SJSA1 (cell line): ENCODE results near the gene TRAPPC2L. TPM values are rescaled to one million over a fixed set of nuclear protein-coding genes. Genes with fewer than 3 reads are reported as not detected.

Source experiments
- DNase-seq, 2 experiments: peaks; one replicate each; pipeline ENCODE4 v3.0.0-alpha.2; 2015 to 2020; ENCODE audit warnings: low spot score in 2 of 2, low read depth in 1 of 2
- H3K27ac ChIP-seq: fragments of 250-450 bp; sonication (Bioruptor Pico); 2 replicates; pipeline ENCODE4 v1.5.1; 2020; ENCODE audit warnings: mild to moderate bottlenecking, moderate library complexity
- H3K27me3 ChIP-seq: fragments of 250-450 bp; sonication (Bioruptor Pico); replicated peaks from 2 replicates; pipeline ENCODE4 v1.5.1; 2020; ENCODE audit warnings: mild to moderate bottlenecking, moderate library complexity
- H3K36me3 ChIP-seq: fragments of 250-450 bp; sonication (Bioruptor Pico); 2 replicates; pipeline ENCODE4 v1.5.1; 2020; ENCODE audit warnings: mild to moderate bottlenecking
- H3K4me1 ChIP-seq: fragments of 250-450 bp; sonication (Bioruptor Pico); replicated peaks from 2 replicates; pipeline ENCODE4 v1.6.1; 2021; ENCODE audit warnings: mild to moderate bottlenecking
- H3K4me3 ChIP-seq: fragments of 250-450 bp; sonication (Bioruptor Pico); 2 replicates; pipeline ENCODE4 v1.5.1; 2020; ENCODE audit warnings: mild to moderate bottlenecking
- H3K9me3 ChIP-seq: fragments of 250-450 bp; sonication (Bioruptor Pico); replicated peaks from 2 replicates; pipeline ENCODE4 v1.5.1; 2020; ENCODE audit warnings: mild to moderate bottlenecking
- total RNA-seq: library from RNA; depleted of rRNA; stranded (reverse); fragments of >200 nt; shearing (Covaris generic); gene quantifications from 2 replicates; pipeline ENCODE4 v1.2.3, GENCODE V29; 2014; rRNA removed

The TRAPPC2L gene
- total RNA-seq, 1 experiment from 2014 or later = 27.5 TPM

DNA sequence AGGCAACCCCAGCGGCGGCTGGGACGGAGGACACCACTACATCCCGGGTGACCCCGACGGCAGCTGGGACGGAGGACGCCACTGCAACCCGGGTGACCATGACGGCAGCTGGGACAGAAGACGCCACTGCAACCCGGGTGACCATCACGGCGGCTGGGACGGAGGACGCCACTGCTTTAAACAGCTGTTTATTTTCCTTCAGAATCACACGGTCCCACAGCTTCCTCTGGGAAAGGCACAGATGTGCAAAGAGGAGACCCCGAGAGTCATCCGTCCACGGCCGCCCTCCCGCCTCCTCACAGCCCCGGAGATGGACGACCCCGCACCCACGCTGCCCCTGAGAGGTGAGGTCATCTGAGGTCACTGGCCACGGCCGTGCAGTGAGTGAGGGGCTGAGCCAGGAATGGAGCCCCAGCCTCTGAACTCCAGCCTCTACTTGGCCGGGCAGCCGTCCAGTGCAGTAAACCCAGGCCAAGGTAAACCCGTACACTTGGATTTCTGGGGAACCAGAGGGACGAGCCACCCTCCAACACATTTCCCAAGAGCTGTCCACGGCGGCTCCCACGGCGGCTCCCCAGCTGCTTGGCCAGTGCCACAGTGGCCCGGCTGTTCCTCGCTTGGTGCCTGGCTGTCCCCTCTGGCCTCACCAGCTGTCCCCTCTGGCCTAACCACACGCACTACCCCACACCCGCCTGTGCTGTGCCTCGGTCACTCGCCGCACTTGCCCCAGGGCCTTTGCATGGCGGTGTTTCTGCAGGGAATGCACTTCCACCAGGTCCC is 52.7 kb downstream of the TRAPPC2L start:
- no peak for DNase-seq
- Histone ChIP-seq H3K27me3 (peaks cover 24% of the 10 kb centered on the region), H3K36me3 (no peaks in the 10 kb centered on the region)

GRCh38 chr16:88910284-88911135 is 53.6 kb downstream of the TRAPPC2L start:
- no peak overlapping the region for H3K4me3 ChIP-seq
- H3K27me3 ChIP-seq = peaks cover 24% of the 10 kb centered on the region
- H3K36me3 ChIP-seq = no peaks in the 10 kb centered on the region
- no peak for DNase-seq
- H3K27ac ChIP-seq = no peak overlapping the region
- no peaks in the 10 kb centered on the region; the same call in 1 of the 2 replicates for H3K9me3 ChIP-seq
- H3K4me1 ChIP-seq = no peaks in the 10 kb centered on the region

More for the DNA sequence above, 52.7 kb downstream of the TRAPPC2L start:
- no peaks in the 10 kb centered on the region; the same call in 1 of the 2 replicates for H3K9me3 ChIP-seq
- no peak overlapping the region for H3K4me3 ChIP-seq
- H3K4me1 ChIP-seq = no peaks in the 10 kb centered on the region
- H3K27ac ChIP-seq = no peak overlapping the region

DNA sequence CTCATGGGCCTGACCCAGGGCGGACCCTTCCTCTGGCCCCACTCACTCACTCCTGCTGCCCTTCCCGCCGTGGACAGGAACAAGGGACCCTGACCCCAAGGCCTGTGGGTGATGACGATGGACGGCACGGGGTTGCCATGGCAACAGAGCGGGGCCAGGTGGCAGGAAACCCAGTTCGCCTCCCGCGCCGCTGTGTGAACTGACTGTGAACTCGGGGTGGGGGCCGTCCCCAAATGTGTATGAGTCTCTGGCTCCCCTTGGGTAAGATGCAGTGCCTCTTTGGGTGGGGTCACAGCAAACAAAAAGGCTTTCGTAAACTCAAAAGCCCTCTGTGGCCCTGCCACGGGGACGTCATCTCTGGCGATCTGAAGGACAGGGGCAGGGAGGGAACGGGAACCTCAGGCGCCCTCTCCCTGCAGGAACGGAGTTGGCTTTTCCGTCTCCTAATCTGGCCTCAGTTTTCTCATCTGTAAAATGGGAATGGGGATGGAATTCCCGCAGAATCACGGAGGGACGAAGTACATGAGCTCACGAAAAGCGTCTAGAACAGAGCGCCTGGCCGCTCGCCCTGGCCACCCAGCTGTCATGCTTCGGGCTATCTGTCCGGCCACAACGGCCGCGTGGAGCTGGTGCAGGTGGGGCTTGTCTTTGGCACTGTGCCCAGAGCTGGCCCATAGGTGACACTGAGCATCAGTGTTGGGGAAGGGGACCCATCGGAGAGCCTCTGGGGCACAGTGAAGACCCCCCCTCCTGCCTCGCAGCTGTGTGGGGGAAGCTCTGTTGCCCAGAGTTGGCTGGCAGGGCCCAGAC is 54.4 kb downstream of the TRAPPC2L start:
- Histone ChIP-seq H3K27me3 (peaks cover 24% of the 10 kb centered on the region), H3K9me3 (no peaks in the 10 kb centered on the region; the same call in 1 of the 2 replicates), H3K4me3 (no peak overlapping the region), H3K36me3 (no peaks in the 10 kb centered on the region), H3K4me1 (no peaks in the 10 kb centered on the region), H3K27ac (no peak overlapping the region)
- DNase-seq = no peak

- Histone ChIP-seq H3K9me3 (no peaks in the 10 kb centered on the region; the same call in 1 of the 2 replicates), H3K4me1 (no peaks in the 10 kb centered on the region), H3K36me3 (no peaks in the 10 kb centered on the region), H3K27ac (no peak overlapping the region), H3K4me3 (no peak overlapping the region), H3K27me3 (peaks cover 24% of the 10 kb centered on the region)
- DNase-seq = no peak
These were observed 55.0 kb downstream of the TRAPPC2L start for GRCh38 chr16:88911946-88912310.

Other genes starting within 250 kb of the TRAPPC2L start
- not detected in 2 replicates for gene IL17C, start 218.6 kb upstream of the TRAPPC2L start, total RNA-seq
- gene CYBA, start 206.1 kb upstream of the TRAPPC2L start, total RNA-seq = not detected in 2 replicates
- gene MVD, start 194.0 kb upstream of the TRAPPC2L start, total RNA-seq = 38.4 and 42.6 TPM in 2 replicates
- gene SNAI3, start 170.6 kb upstream of the TRAPPC2L start, total RNA-seq = 0.05 TPM in 1 of 2 replicates, not detected in the other
- gene RNF166, start 150.7 kb upstream of the TRAPPC2L start, total RNA-seq = 25.0 and 32.4 TPM in 2 replicates
- 17.9 and 20.4 TPM in 2 replicates for gene CTU2, start 150.6 kb upstream of the TRAPPC2L start, total RNA-seq
- gene PIEZO1, start 71.9 kb upstream of the TRAPPC2L start, total RNA-seq = 142 and 181 TPM in 2 replicates
- 36.7 and 45.7 TPM in 2 replicates for gene CDT1, start 53.3 kb upstream of the TRAPPC2L start, total RNA-seq
- 90.6 and 138 TPM in 2 replicates for gene APRT, start 45.2 kb upstream of the TRAPPC2L start, total RNA-seq
- 13.9 and 15.3 TPM in 2 replicates for gene GALNS, start 180 bp upstream of the TRAPPC2L start, total RNA-seq
- gene PABPN1L, start 9.5 kb downstream of the TRAPPC2L start, total RNA-seq = not detected in 2 replicates
- not detected in 2 replicates for gene CBFA2T3, start 120.1 kb downstream of the TRAPPC2L start, total RNA-seq
- 18.8 and 31.7 TPM in 2 replicates for gene ACSF3, start 236.7 kb downstream of the TRAPPC2L start, total RNA-seq